Myometrial cell (primary cell): ENCODE results near the gene CFB. TPM values are rescaled to one million over a fixed set of nuclear protein-coding genes. Genes with fewer than 3 reads are reported as not detected.

Source experiments
- total RNA-seq: library from RNA; depleted of rRNA; stranded (reverse); fragments of >200 nt; gene quantifications from 2 replicates; pipeline ENCODE4 v1.2.3, GENCODE V29; 2015

The CFB gene
- total RNA-seq = 0.86 and 1.6 TPM in 2 replicates

DNA sequence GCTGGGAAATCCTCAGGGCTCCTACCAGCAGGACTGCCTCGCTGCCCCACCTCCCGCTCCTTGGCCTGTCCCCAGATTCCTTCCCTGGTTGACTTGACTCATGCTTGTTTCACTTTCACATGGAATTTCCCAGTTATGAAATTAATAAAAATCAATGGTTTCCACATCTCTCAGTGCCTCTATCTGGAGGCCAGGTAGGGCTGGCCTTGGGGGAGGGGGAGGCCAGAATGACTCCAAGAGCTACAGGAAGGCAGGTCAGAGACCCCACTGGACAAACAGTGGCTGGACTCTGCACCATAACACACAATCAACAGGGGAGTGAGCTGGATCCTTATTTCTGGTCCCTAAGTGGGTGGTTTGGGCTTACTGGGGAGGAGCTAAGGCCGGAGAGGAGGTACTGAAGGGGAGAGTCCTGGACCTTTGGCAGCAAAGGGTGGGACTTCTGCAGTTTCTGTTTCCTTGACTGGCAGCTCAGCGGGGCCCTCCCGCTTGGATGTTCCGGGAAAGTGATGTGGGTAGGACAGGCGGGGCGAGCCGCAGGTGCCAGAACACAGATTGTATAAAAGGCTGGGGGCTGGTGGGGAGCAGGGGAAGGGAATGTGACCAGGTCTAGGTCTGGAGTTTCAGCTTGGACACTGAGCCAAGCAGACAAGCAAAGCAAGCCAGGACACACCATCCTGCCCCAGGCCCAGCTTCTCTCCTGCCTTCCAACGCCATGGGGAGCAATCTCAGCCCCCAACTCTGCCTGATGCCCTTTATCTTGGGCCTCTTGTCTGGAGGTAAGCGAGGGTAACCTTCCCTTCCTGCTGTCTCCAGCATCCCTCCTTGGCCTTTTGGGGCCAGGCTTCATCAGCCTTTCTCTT, at the start of gene CFB:
TSS of gene CFB (plus strand) at position 589 of the 863 bp plus-strand sequence. CDS start at position 716, 127 bp downstream.

DNA sequence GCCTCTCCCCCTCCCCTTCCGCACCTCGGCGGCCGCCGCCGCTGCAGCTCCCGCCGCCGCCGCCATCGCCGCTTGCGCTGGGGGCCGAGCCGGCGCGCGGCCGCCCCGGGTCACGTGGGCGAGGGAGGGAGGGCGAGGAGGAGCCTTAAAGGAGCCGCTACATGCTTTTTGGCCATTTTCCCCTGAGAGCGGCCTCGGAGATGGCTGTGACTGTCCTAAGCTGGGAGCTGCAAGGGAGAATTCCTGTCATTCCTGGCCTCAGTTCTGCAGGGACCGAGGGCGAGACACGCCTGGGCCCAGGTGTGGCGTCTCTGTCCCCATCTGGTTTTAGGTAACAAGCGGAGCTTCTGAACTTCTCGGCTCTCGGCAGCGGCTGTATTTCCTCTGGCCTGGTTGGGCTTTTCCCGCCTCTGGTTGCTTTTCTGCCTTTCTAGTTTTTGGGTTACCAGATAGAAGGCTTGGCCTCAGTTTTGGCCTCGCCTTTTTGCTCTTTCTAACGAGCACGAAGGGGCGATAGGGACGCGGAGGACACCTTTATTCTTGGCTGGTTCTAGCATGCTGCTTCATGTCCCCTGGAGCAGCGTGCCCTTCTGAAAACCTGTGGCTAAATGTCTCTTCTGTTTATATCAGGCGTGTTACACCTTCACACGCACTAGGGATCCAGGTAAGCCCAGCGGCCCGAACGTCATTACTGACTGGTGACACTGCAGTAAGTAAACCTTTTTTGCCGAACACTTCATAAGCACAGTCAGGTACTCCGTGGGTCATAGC, 48.1 kb upstream of the CFB start, which contains the start of gene EHMT2:
TSS of gene EHMT2 (minus strand) at position 87 of the 771 bp plus-strand sequence. CDS start at position 66, 21 bp downstream.

DNA sequence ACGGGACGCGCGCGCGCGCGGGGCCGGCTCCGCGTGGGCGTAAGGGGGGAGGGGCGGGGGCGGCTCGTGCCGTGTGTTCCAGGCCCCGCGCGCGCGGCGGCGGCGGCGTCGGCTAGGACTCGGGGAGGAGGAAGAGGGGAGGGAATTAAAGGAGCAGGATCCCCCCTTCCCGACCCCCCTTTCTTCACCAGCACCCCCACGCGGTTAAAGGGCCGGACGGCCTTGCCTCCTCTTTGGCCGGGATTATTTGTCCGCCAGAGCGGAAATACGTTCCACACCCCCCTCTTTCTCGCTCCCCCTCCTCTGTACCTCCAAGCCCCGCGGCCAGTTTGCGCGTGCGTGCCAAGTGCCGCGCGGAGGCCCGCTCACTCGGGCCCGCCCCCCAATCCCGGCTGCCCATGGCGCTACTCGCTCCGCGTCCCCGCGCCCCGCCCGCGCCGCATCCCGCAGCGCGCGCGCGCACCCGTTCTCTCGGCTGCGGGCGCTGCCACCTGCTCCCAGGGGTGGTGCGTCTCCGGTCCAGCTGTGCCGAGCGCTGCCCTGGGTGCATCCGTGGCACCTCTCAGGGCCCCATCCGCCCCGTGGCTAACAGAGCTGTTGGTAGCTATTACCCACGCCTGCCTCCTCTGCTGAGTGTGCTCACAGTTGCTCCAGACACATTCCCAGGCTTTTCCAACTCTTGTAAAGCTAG, 43.8 kb upstream of the CFB start, which contains the start of gene ZBTB12:
TSS of gene ZBTB12 (minus strand) at position 134 of the 691 bp plus-strand sequence. CDS start 781 bp downstream, outside the sequence.

DNA sequence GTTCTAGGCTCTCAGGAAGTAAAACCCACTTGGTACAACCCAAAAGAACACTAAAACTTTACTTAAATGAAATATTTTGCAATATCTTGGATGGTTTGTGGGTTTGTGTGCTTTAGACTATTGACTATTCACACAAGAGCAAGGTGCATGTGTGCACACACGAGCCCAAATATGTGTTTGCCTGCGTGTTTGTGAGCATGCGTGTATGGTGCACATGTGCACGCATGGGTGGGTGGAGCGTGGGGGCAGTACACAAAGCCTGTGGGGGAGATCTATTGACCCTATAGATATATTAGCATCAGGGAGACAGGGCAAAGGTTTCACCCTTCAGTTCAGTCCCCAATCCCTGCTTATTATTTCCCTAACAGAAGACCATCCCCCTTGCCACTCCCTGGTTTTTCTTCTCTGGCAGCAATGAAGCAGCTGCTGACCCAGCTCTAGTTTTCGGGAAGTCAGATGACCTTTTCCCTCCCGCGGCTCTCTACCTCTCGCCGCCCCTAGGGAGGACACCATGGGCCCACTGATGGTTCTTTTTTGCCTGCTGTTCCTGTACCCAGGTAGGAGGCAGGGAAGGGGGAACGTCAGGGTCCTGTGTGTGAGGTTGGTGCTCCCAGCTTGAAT, 18.5 kb upstream of the CFB start, which contains the start of gene C2:
TSS of gene C2 (plus strand) at position 476 of the 621 bp plus-strand sequence. CDS start at position 512, 36 bp downstream.

DNA sequence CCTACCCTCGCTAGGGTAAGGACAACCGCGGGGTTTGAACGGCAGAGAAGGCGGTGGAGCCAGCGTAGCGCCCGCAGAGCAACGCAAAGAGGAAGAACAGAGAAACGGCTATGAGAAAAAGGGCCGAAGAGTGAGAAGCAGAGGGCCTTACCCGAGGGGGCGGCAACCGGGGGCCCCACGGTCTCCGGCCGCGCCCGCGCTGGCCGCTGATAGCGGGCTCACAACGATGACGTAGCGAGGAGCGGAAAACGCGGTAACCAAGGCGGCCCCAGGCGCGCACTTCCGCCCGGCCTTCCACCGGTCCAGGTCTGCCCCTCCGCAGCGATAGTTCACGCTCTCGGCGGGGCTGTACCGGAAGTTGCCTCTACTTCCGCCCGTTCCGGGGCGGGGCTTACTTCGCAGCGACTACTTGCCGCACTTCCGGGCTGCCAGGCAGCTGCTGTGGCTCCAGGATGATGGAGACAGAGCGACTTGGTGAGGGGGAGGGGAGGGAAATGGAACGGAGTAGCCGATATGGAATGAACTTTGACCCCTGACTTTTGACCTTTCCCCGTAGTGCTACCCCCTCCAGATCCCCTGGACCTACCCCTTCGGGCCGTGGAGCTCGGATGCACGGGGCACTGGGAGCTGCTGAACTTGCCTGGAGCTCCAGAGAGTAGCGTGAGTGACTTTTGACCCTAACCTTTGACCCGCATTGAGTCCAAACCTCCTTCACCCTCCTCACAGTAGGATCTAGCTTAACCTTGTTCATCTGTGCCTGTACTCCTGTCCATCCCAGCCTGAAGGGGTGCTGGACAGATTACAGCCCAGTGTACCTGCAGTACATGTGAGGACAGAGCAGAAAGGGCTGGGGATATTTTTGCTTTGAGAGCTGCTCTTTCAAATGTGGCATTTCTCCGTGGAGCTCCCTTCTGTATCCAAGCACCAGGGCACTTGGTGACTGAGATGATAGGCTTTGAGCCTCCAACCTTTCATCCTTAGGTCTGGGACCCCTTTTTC, 13.1 kb downstream of the CFB start, which contains the start of the genes NELFE and SKIC2:
TSS of gene NELFE (minus strand) at position 231 of the 999 bp plus-strand sequence. CDS start 525 bp downstream, outside the sequence.
TSS of gene SKIC2 (plus strand) at position 435 of the 999 bp plus-strand sequence. CDS start at position 453, 18 bp downstream.

DNA sequence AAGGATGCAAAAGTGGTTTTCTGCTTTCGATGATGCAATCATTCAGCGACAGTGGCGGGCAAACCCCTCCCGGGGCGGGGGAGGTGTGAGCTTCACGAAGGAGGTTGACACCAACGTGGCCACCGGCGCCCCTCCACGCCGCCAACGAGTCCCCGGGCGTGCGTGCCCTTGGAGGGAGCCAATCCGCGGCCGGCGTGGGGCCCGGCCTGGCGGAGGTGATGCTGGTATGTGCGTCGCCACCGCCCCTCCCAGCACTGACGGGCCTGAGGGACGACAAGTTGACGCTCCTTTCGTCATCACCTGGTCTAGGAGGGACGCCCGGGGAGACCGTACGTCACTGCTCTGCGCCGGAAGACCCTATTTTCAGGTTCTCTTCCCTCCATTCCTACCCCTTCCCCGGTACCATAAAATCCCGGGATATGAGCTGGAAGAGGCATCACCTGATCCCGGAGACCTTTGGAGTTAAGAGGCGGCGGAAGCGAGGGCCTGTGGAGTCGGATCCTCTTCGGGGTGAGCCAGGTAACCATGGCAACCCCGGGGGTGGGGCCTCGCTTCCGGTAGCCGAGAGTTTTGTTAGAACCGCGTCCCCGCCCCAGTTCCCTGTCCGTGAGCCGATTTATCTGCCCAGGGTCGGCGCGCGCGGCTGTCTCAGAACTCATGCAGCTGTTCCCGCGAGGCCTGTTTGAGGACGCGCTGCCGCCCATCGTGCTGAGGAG, 26.3 kb downstream of the CFB start, which contains the start of gene DXO:
TSS of gene DXO (minus strand) at position 146 of the 716 bp plus-strand sequence. CDS start 463 bp downstream, outside the sequence.

DNA sequence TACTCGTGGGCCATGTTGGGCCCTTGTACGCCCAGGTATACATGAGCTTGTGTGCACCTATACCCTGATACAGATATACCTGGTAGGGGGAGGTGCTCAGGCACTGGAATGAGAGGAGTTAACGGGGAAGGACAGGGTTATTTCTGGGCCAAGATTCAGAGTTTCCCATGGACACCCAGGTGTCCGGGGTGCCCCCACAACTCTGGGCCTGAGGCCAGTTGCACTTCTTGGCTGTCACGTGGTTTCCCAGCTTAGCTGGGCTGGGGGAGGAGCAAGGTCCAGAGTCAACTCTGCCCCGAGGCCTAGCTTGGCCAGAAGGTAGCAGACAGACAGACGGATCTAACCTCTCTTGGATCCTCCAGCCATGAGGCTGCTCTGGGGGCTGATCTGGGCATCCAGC, 35.8 kb downstream of the CFB start, which contains the start of gene C4A:
TSS of gene C4A (plus strand) at position 314 of the 400 bp plus-strand sequence. CDS start at position 365, 51 bp downstream.

Other genes with a start within 250 kb of the CFB start
- gene ABHD16A, start 242.8 kb upstream of the CFB start, total RNA-seq = 41.6 and 52.5 TPM in 2 replicates
- not detected in 2 replicates for gene LY6G6F, start 239.2 kb upstream of the CFB start, total RNA-seq
- not detected in 2 replicates for gene LY6G6D, start 230.7 kb upstream of the CFB start, total RNA-seq
- not detected in 2 replicates for gene LY6G6C, start 224.3 kb upstream of the CFB start, total RNA-seq
- gene MPIG6B, start 222.7 kb upstream of the CFB start, total RNA-seq = not detected in 2 replicates
- gene DDAH2, start 216.8 kb upstream of the CFB start, total RNA-seq = 63.1 and 65.7 TPM in 2 replicates
- 1,096 and 1,127 TPM in 2 replicates for gene CLIC1, start 209.6 kb upstream of the CFB start, total RNA-seq
- gene MSH5, start 206.1 kb upstream of the CFB start, total RNA-seq = 7.8 and 16.7 TPM in 2 replicates
- gene SAPCD1, start 183.4 kb upstream of the CFB start, total RNA-seq = 1.8 and 2.3 TPM in 2 replicates
- under 0.01 TPM in 1 of 2 replicates, not detected in the other for gene VWA7, start 168.8 kb upstream of the CFB start, total RNA-seq
- 102 and 105 TPM in 2 replicates for gene VARS1, start 150.3 kb upstream of the CFB start, total RNA-seq
- gene LSM2, start 139.1 kb upstream of the CFB start, total RNA-seq = 85.3 and 118 TPM in 2 replicates
- 0.29 and 0.35 TPM in 2 replicates for gene HSPA1L, start 130.8 kb upstream of the CFB start, total RNA-seq
- gene HSPA1A, start 130.6 kb upstream of the CFB start, total RNA-seq = 38.1 and 41.2 TPM in 2 replicates
- 59.4 and 73.5 TPM in 2 replicates for gene HSPA1B, start 118.4 kb upstream of the CFB start, total RNA-seq
- 71.2 and 73.9 TPM in 2 replicates for gene NEU1, start 83.3 kb upstream of the CFB start, total RNA-seq
- gene SLC44A4, start 67.1 kb upstream of the CFB start, total RNA-seq = 0.18 TPM in 1 of 2 replicates, not detected in the other
- 44.7 and 47.9 TPM in 2 replicates for gene EHMT2, start 48.4 kb upstream of the CFB start, total RNA-seq
- 2.0 and 2.3 TPM in 2 replicates for gene ZBTB12, start 44.0 kb upstream of the CFB start, total RNA-seq
- 1.4 and 2.0 TPM in 2 replicates for gene C2, start 18.4 kb upstream of the CFB start, total RNA-seq
- gene NELFE, start 12.9 kb downstream of the CFB start, total RNA-seq = 133 and 192 TPM in 2 replicates
- gene SKIC2, start 13.1 kb downstream of the CFB start, total RNA-seq = 52.8 and 85.6 TPM in 2 replicates
- gene DXO, start 26.0 kb downstream of the CFB start, total RNA-seq = 12.7 and 16.1 TPM in 2 replicates
- gene C4A, start 36.0 kb downstream of the CFB start, total RNA-seq = 5.0 and 8.1 TPM in 2 replicates
- 3.7 and 6.6 TPM in 2 replicates for gene C4B, start 68.7 kb downstream of the CFB start, total RNA-seq
- 1.4 TPM in 1 of 2 replicates, not detected in the other for gene CYP21A2, start 92.3 kb downstream of the CFB start, total RNA-seq
- gene TNXB, start 163.2 kb downstream of the CFB start, total RNA-seq = 0.29 and 1.4 TPM in 2 replicates
- gene ATF6B, start 182.2 kb downstream of the CFB start, total RNA-seq = 20.4 and 21.3 TPM in 2 replicates
- gene FKBPL, start 184.2 kb downstream of the CFB start, total RNA-seq = 4.4 and 10.4 TPM in 2 replicates
- not detected in 2 replicates for gene PRRT1, start 205.8 kb downstream of the CFB start, total RNA-seq
- gene PPT2, start 208.0 kb downstream of the CFB start, total RNA-seq = 13.5 and 21.3 TPM in 2 replicates
- gene EGFL8, start 218.5 kb downstream of the CFB start, total RNA-seq = 1.2 TPM in 1 of 2 replicates, not detected in the other
- gene AGPAT1, start 230.0 kb downstream of the CFB start, total RNA-seq = 67.0 and 69.8 TPM in 2 replicates
- gene RNF5, start 232.3 kb downstream of the CFB start, total RNA-seq = 48.2 and 69.5 TPM in 2 replicates
- gene AGER, start 238.2 kb downstream of the CFB start, total RNA-seq = 2.3 and 5.5 TPM in 2 replicates
- 34.3 and 34.9 TPM in 2 replicates for gene PBX2, start 244.1 kb downstream of the CFB start, total RNA-seq
- gene GPSM3, start 246.5 kb downstream of the CFB start, total RNA-seq = 6.6 and 9.9 TPM in 2 replicates